K562 (cell line): Measurements from ENCODE around the gene PDZK1IP1. TPM values are rescaled to one million over a fixed set of nuclear protein-coding genes. Genes with fewer than 3 reads are reported as not detected.
A peak's percentile ranks its signal among the peaks of the same experiment; 100 is the strongest.

Source experiments
- BDP1 ChIP-seq: IDR thresholded peaks from 3 replicates; pipeline ENCODE4 v1.6.1; 2011; ENCODE audit not compliant: insufficient read length, insufficient read depth
- CGGBP1 ChIP-seq: fragments of 250-450 bp; sonication (Bioruptor Pico); IDR thresholded peaks from 2 replicates; pipeline ENCODE4 v1.9.0; 2021; ENCODE audit warnings: mild to moderate bottlenecking
- COPS2 ChIP-seq: fragments of 450-650 bp; conservative IDR thresholded peaks from 2 replicates; pipeline ENCODE4 v1.6.1; 2016; ENCODE audit warnings: mild to moderate bottlenecking, moderate library complexity
- FOXP1 ChIP-seq: sonication (generic); formaldehyde crosslinking; IDR thresholded peaks from 2 replicates; pipeline ENCODE4 v1.8.0; 2022; ENCODE audit warnings: mild to moderate bottlenecking, missing genetic modification reagents
- HNRNPL ChIP-seq: fragments of 200-400 bp; formaldehyde crosslinking; IDR thresholded peaks from 2 replicates; pipeline ENCODE4 v1.6.1; 2017; ENCODE audit warnings: low read depth, mild to moderate bottlenecking, low read length
- ILK ChIP-seq: fragments of 450-650 bp; IDR thresholded peaks from 2 replicates; pipeline ENCODE4 v1.6.1; 2016; ENCODE audit warnings: missing genetic modification characterization, low read depth, mild to moderate bottlenecking, missing compliant biosample characterization, moderate library complexity, borderline replicate concordance
- KHSRP ChIP-seq: fragments of 450-650 bp; IDR thresholded peaks from 2 replicates; pipeline ENCODE4 v1.6.1; 2017
- MEF2A ChIP-seq: IDR thresholded peaks from 2 replicates; pipeline ENCODE4 v1.6.1; 2011; ENCODE audit warnings: low read depth, mild to moderate bottlenecking, low read length, moderate library complexity; ENCODE audit not compliant: control insufficient read depth
- NFE2 ChIP-seq: IDR thresholded peaks from 2 replicates; pipeline ENCODE4 v1.6.1; 2014; ENCODE audit warnings: antibody characterized with exemption, low read depth
- PML ChIP-seq: IDR thresholded peaks from 2 replicates; pipeline ENCODE4 v1.6.1; 2012; ENCODE audit warnings: low read length, inconsistent platforms
- SIRT6 ChIP-seq: IDR thresholded peaks from one replicate; pipeline ENCODE4 v1.6.1; 2012; ENCODE audit warnings: low read depth, mild to moderate bottlenecking, control low read depth, inconsistent platforms, low read length, moderate library complexity
- THAP7 ChIP-seq: fragments of 250-450 bp; sonication (Bioruptor Pico); IDR thresholded peaks from 2 replicates; pipeline ENCODE4 v1.5.0; 2021
- U2AF1 ChIP-seq: fragments of 200-400 bp; formaldehyde crosslinking; optimal IDR thresholded peaks from 2 replicates; pipeline ENCODE3; 2017; ENCODE audit warnings: mild to moderate bottlenecking, low read depth, low read length, moderate library complexity
- VEZF1 ChIP-seq: fragments of 200-800 bp; sonication (Bioruptor generic); IDR thresholded peaks from 2 replicates; pipeline ENCODE4 v1.6.1; 2017; ENCODE audit warnings: missing genetic modification characterization, missing compliant biosample characterization
- ZNF324 ChIP-seq: fragments of 250-450 bp; sonication (Bioruptor Pico); IDR thresholded peaks from 2 replicates; pipeline ENCODE4 v1.4.0; 2020; ENCODE audit warnings: mild to moderate bottlenecking
- ZNF407 ChIP-seq: fragments of 450-650 bp; IDR thresholded peaks from 2 replicates; pipeline ENCODE4 v1.6.1; 2016; ENCODE audit warnings: low read depth
- ZNF583 ChIP-seq: fragments of 250-450 bp; sonication (Bioruptor Pico); IDR thresholded peaks from 2 replicates; pipeline ENCODE4 v1.4.0; 2020
- polyA plus RNA-seq, 8 experiments: library from polyadenylated mRNA; depleted of rRNA in 4 of 8; stranded (reverse) in 5 of 8; unstranded in 3 of 8; fragments of >200 nt; fragmentation: Nextera tagmentation in 2 of 8; fragmentation: Illumina TruSeq in 1 of 8; extraction: Ambion mirVana in 2 of 8; extraction: Trizol in 1 of 8; gene quantifications; 2 replicates each; pipeline versions ENCODE4 v1.2.1 to v1.2.3, GENCODE V29; 2011 to 2014; ENCODE audit warnings: inconsistent platforms in 1 of 8, missing spikeins in 1 of 8
- total RNA-seq, 7 experiments: library from RNA; depleted of rRNA in 6 of 7; stranded (reverse); fragments of >200 nt in 6 of 7; fragmentation: Illumina TruSeq in 2 of 7; extraction: Trizol in 2 of 7; gene quantifications; 2 replicates each; pipeline versions ENCODE4 v1.2.1 to v1.2.3, GENCODE V29; 2011 to 2021; ENCODE audit warnings: low replicate concordance in 1 of 7

PDZK1IP1 gene
- total and polyA plus RNA-seq, 9 of the 15 experiments (the other 6 are each of a cell fraction or from before 2014, with no cell fraction given): 0.17 to 0.68 (median 0.53) TPM; not detected in 2

- TF ChIP-seq ZNF324 (CRISPR knock-in tag): peak; percentile 88
- TF ChIP-seq BDP1: no peak
- peak; percentile 98 for TF ChIP-seq ZNF583
- TF ChIP-seq VEZF1 (CRISPR knock-in tag): peak; percentile 99
- no peak for TF ChIP-seq SIRT6
- peak; percentile 100 for TF ChIP-seq PML
- peak; percentile 74 for TF ChIP-seq MEF2A
- peak; percentile 69 for TF ChIP-seq NFE2
- no peak for TF ChIP-seq THAP7 (CRISPR knock-in tag)
- peak; percentile 46; the same call in 1 of the 2 replicates for TF ChIP-seq CGGBP1
- no peak for TF ChIP-seq ZNF407
- TF ChIP-seq HNRNPL: no peak
- TF ChIP-seq FOXP1: no peak
- TF ChIP-seq ILK (tag): no peak
- TF ChIP-seq U2AF1: no peak
- TF ChIP-seq COPS2: no peak
- TF ChIP-seq KHSRP: peak; percentile 100
These were observed 8.5 kb downstream of the PDZK1IP1 start (continued) for GRCh38 chr1:47181095-47181954.
